GM18502 (cell line): ENCODE results near the gene SENP8.
"Not testable (repeated sequence)": the region's sequence is repeated elsewhere in the genome, so short reads cannot be mapped to it uniquely, and the experiment has no call there.

Experiments
- ATAC-seq: cut with Tn5 transposase; IDR thresholded peaks from one replicate; pipeline ENCODE4 v1.9.1; 2021; ENCODE audit warnings: mild to moderate bottlenecking; ENCODE audit not compliant: unreplicated experiment, poor library complexity

Gene SENP8

GRCh38 chr15:72118017-72118978 lies at the start of gene SENP8, which contains the start of gene MYO9A:
Gene SENP8, plus strand, starts transcription at chr15:72118403. Its CDS starts 21,221 bp downstream, at chr15:72139624.
Gene MYO9A, minus strand, starts transcription at chr15:72118150. Its CDS starts 71,587 bp downstream, at chr15:72046563.
- peak; percentile 69 for ATAC-seq

- ATAC-seq = no peak
Observed at GRCh38 chr15:72068856-72069255, 49.3 kb upstream of the SENP8 start.

DNA sequence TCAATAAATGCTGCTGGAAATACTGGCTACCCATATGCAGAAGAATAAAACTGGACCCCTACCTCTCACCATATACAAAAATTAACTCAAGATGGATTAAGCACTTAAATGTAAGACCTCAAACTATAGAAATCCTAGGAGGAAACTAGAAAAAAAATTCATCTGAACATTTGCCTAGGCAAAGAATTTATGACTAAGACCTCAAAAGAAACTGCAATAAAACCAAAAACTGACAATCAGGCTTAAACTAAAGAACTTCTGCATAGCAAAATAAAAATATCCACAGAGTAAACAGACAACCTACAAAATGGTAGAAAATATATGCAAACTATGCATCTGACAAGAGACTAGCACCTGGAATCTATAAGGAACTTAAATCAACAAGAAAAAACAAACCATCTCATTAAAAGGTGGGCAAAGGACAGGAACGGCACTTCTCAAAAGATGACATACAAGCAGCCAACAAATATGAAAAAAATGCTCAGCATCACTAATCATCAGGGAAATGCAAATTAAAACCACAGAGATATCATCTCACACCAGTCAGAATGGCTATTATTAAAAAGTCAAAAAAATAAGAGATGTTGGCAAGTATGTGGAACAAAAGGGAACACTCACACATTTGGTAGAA lies 47.3 kb upstream of the SENP8 start:
- ATAC-seq = no peak

GRCh38 chr15:72071448-72071825 lies 46.8 kb upstream of the SENP8 start:
- not testable (repeated sequence) for ATAC-seq

GRCh38 chr15:72074335-72075060 lies 43.7 kb upstream of the SENP8 start:
- ATAC-seq = no peak

- ATAC-seq = no peak
Observed at GRCh38 chr15:72077950-72078349, 40.3 kb upstream of the SENP8 start.

- ATAC-seq = no peak
Observed at GRCh38 chr15:72078887-72079286, 39.3 kb upstream of the SENP8 start.

- ATAC-seq = no peak
Observed at GRCh38 chr15:72082176-72082575, 36.0 kb upstream of the SENP8 start.

- no peak for ATAC-seq
Observed at GRCh38 chr15:72086010-72086697, 32.0 kb upstream of the SENP8 start.

GRCh38 chr15:72086920-72087648 lies 31.1 kb upstream of the SENP8 start:
- no peak for ATAC-seq

DNA sequence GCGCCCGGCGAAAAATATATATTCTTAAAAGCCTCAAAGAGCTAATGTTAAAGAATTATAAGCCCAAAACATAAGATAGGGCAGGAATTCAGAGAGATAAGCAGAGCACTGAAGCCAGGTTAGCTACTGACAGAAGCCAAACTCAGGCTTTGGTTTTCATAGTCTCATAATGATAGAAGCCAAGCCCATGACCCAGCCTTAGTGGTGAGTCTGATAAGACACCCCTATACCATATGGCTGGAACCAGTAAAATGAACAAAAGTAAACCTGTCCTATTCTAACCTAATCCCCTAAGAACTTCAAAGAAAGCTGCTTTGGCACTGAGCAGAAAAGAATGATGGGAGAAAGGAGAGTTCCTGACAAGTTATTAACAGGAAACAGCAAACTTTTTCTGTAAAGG lies 26.2 kb upstream of the SENP8 start:
- ATAC-seq = no peak

- no peak for ATAC-seq
Observed at GRCh38 chr15:72092691-72093090, 25.5 kb upstream of the SENP8 start.

DNA sequence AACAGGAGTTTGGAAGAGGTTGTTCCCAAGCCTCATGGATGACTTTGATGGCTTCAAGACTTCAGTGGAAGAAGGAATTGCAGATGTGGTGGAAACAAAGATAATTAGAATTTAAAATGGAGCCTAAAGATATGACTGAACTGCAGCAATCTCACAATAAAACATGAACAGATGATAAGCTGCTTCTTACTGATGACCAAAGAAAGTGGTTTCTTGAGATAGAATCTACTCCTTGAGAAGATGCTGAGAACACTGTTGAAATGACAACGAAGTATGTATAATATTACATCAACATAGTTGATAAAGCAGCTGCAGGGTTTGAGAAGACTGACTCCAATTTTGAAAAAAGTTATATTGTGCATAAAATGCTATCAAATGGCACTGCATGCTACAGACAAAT lies 21.4 kb upstream of the SENP8 start:
- no peak for ATAC-seq

DNA sequence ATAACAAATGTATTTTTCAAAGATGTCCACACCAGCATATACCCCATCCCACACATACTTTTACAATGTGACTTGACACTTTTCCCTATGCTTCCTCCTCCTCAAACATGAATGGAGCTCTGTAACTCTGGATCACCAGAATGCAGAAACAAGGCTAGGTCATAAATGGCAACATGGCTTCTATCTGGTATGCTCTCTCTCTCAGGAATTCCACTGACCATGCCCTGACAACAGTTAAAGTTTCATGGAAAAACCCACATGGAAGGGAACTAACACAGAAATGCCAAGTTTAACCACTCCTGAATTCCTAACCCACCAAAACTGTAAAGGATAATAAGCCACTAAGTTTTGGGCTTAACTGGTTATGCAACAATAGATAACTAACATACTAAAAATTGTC lies 20.2 kb upstream of the SENP8 start:
- ATAC-seq = no peak

- ATAC-seq = no peak
Observed at GRCh38 chr15:72099155-72099554, 19.0 kb upstream of the SENP8 start.

DNA sequence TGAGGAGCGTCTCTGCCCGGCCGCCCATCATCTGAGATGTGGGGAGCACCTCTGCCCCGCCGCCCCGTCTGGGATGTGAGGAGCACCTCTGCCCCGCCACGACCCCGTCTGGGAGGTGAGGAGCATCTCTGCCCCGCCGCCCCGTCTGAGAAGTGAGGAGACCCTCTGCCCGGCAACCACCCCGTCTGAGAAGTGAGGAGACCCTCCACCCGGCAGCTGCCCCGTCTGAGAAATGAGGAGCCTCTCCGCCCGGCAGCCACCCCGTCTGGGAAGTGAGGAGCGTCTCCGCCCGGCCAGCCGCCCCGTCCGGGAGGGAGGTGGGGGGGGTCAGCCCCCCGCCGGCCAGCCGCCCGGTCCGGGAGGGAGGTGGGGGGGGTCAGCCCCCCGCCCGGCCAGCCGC lies 17.7 kb upstream of the SENP8 start:
- not testable (repeated sequence) for ATAC-seq

GRCh38 chr15:72105111-72105510 lies 13.1 kb upstream of the SENP8 start:
- no peak for ATAC-seq

- no peak for ATAC-seq
Observed at GRCh38 chr15:72106068-72106467, 12.1 kb upstream of the SENP8 start.

- ATAC-seq = no peak
Observed at GRCh38 chr15:72110355-72110754, 7.8 kb upstream of the SENP8 start.

GRCh38 chr15:72112116-72112515 lies 6.1 kb upstream of the SENP8 start:
- ATAC-seq = no peak
